Measurements from ENCODE around the gene NOL9.

NOL9 gene

GRCh38 chr1:6489383-6489765 is 64.9 kb downstream of the NOL9 start:
- no peak for DNase-seq (ENCODE audit: low read depth)

GRCh38 chr1:6488602-6489382 is 65.5 kb downstream of the NOL9 start:
- no peak for DNase-seq (ENCODE audit: low read depth)

- DNase-seq (ENCODE audit: low read depth): no peak
Measured at GRCh38 chr1:6487804-6488484, 66.4 kb downstream of the NOL9 start.

- peak; percentile 63 for DNase-seq (ENCODE audit: low read depth)
Measured at GRCh38 chr1:6486433-6487011, 67.8 kb downstream of the NOL9 start.

- DNase-seq (ENCODE audit: low read depth): no peak
Measured at GRCh38 chr1:6485168-6486101, 68.9 kb downstream of the NOL9 start.

- no peak for DNase-seq (ENCODE audit: low read depth)
Measured at GRCh38 chr1:6484826-6485167, 69.5 kb downstream of the NOL9 start.

GRCh38 chr1:6483761-6484117 is 70.6 kb downstream of the NOL9 start:
- DNase-seq (ENCODE audit: low read depth): no peak

- DNase-seq (ENCODE audit: low read depth): no peak
Measured at GRCh38 chr1:6483017-6483760, 71.1 kb downstream of the NOL9 start.

GRCh38 chr1:6481820-6482219 is 72.5 kb downstream of the NOL9 start:
- no peak for DNase-seq (ENCODE audit: low read depth)

- no peak for DNase-seq (ENCODE audit: low read depth)
Measured at GRCh38 chr1:6477039-6477820, 77.1 kb downstream of the NOL9 start.

GRCh38 chr1:6476483-6476882 is 77.8 kb downstream of the NOL9 start:
- DNase-seq (ENCODE audit: low read depth): no peak

- no peak for DNase-seq (ENCODE audit: low read depth)
Measured at GRCh38 chr1:6475381-6476133, 78.8 kb downstream of the NOL9 start.

GRCh38 chr1:6474815-6475282 is 79.5 kb downstream of the NOL9 start:
- no peak for DNase-seq (ENCODE audit: low read depth)

- no peak for DNase-seq (ENCODE audit: low read depth)
Measured at GRCh38 chr1:6473974-6474814, 80.1 kb downstream of the NOL9 start.

GRCh38 chr1:6473156-6473555 is 81.2 kb downstream of the NOL9 start:
- no peak for DNase-seq (ENCODE audit: low read depth)

GRCh38 chr1:6472391-6472790 is 81.9 kb downstream of the NOL9 start:
- DNase-seq (ENCODE audit: low read depth): no peak

GRCh38 chr1:6471970-6472368 is 82.3 kb downstream of the NOL9 start:
- no peak for DNase-seq (ENCODE audit: low read depth)

Data from stromal cell of bone marrow (primary cell).